T-helper 2 cell (primary cell): ENCODE results near the gene MORC1.

Experiments
- DNase-seq, 5 experiments: peaks; one replicate each; pipeline versions ENCODE4 v3.0.0 to v3.0.0-alpha.2; 2012 to 2022

MORC1 gene

DNA sequence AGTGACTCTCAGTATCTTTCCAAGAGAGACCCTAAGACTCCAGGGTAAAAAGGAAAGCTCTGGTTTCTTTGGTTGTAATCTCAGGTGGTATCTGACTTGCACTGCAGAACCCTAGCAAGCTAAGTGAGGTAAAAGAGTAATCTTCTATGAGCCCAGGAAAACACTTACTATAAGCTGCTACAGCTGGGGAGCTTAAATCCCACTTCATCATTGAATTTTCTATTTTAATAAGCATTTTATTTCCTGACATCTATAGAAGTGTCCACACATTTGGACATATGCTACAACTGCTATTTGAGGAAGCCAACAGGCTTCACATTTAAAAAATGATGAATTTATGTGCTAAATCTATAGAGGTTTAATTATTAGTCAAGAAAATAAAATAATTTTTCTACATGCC, 91.1 kb downstream of the MORC1 start:
- no peak for DNase-seq

DNA sequence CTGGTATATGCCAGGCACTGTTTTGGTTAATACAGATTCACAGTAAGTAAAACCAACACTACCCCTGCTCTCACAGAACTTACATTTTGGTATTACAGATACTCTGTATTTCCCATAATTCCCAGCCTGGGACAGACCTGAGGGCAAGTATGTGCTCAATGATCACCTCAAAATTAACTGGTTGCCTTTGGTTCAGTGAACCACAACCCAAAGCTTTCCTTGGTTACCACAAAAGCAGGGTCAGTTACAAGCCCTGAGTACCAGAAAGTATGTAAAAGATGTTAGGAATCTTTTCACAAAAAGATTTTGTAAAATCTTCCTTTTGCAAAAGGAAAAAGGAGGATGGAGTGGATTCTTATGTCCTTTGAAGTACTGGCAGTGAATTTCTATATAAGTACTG, 92.0 kb downstream of the MORC1 start:
- DNase-seq = no peak

DNA sequence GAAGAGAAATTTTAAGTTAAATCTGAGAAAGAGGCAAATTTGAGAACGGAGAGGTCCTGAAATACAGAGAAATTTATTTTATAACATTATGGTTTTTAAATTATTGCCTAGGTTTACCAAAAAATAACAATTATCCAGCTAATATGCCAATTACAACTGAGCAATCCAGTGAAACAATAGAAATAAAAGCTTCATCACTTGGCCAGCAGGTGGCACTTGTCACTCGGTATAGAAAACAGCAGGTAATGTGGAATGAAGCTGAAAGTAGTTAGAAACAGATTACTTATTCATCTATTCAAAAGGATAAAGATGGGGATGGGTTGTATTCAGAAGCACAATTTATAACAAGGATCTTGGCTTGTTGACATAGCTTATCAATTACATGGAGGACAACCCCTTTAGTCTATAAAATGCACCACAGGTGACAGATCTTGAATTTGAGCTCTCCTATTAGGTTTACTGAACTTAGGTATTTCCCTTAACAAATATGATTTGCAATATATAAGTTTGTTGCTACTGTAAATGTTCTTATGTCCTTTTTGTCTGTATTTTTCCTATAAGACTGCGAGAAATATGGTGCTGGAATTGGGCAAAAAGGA, 94.2 kb downstream of the MORC1 start:
- peak in 2 of 5 experiments; percentile 2 to 42 for DNase-seq

DNA sequence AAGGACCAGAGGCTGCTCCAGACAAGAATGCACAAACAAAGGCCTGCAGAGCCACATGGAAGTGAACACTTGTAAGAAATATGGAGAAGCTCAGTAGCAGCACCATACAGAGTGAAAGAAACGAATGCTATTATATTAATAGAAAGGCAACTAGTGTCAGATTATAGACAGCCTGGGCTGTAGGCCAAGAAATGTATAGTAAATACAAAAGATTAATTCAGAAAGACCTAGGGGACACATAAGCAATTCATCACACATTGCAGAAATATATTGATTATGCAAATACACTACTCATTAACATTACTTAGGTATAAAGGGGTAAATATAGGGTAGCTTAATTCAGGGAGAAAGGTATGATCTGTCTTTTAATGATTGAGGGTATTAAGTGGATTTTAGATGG, 94.8 kb downstream of the MORC1 start:
- DNase-seq = no peak

DNA sequence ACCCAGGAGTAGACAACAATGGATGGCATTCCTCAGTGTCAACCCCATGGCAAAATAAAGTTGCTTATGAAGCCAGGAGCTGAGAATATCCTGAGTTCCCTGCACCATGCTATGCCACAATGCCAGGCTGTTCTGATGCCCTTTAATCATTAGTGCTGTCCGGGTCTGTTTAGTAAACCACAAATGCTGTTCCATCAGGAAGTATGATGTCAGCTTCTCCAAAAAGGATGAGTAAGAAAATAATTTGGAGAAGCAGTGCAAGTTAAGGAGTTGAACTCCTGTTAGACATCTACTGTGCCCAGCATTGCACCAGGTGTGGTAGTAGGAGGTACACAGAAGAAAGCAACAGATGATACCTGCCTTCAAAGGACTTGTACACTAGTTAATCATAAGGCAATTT, 96.4 kb downstream of the MORC1 start:
- no peak for DNase-seq

DNA sequence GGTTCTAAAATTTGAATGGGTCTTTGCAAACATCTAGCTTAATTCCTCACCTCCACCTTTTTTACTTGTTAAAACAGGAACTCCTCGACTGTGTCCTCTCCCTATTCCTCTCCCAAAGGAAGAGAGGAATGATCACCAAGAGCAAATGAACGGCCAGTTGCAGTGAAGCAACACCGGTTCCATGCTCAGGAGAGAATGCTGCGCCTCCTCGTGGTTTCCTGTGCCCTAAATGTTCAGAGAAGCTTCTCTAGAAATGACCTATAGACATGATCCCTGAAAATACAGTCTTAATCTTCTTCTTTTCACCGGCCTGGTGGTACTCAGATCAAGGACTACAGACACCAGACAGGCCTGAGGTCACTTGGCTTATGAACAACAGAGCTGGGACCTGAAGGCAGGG, 99.1 kb downstream of the MORC1 start:
- no peak for DNase-seq

DNA sequence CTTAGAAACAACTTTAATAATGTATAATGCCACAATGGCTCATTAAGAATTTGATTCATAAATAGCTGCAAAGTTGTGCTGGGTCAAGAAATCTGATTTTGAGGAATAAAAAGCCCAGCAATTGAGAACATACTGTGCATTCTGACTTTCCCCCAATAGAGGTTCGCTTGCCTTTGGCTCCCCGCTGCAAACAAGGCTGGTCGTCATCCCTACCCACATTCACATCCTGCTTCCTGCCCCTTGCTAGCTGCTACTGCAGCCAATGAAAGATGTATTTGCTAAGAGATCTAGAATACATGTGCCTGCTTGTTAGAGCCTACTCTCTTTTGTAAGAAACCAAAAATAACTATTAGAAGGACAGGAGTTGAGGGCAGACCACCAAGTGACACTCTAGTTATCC, 112.5 kb downstream of the MORC1 start:
- DNase-seq = peak in 1 of 5 experiments; percentile 8

DNA sequence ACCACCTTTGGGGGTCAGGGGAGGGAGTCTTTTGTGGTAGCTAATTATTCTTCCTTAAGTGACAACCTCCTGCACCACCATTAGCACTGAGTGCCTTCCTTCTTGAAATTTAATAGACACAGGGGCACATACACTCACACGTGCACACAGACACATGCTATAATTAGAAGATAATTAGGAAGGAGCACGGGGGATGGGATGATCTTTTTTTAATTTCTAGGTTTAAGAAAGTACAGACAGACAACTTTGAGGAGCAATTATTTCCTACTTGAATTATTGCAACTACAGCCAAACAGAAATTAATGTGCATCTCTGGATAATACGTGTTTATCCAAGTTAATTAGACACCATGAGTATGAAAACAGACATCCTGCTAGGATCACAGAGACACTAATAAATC, 119.5 kb downstream of the MORC1 start:
- no peak for DNase-seq

DNA sequence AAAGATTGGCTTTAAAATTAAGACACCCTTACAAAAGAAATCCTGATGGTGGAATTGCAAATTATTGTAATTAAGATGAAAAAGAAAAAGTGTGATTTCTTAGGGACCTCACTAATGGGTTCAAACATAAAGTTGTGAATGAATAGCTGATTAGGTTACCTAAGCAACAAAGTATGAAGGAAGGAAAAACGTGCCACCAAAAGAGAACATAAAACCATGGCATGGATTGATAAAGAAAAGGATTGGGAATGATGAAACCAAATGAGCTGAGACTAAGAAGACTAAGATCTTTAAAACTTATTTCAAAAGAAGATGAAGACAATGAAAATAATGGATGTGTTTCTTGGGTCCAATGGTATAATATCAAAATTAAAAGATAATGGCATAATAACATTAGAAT, 132.1 kb downstream of the MORC1 start:
- no peak for DNase-seq

DNA sequence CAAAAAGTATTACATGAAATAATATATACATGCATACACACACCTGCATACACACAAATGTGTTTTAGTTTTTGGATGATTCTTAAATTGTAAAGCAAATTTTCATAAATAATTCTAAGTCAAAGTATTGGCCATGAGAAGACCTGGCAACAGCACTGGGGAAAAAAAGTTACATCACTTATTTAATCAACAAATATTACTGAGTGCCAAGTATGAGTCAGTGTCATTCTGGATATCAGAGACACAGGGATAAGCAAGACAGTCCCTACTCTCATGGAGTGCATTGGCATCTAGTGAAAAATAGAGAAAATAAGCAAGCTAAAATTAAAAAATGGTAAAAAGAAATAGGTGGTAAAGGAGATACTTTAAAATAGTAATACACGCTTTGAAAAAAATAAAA, 134.9 kb downstream of the MORC1 start:
- no peak for DNase-seq

DNA sequence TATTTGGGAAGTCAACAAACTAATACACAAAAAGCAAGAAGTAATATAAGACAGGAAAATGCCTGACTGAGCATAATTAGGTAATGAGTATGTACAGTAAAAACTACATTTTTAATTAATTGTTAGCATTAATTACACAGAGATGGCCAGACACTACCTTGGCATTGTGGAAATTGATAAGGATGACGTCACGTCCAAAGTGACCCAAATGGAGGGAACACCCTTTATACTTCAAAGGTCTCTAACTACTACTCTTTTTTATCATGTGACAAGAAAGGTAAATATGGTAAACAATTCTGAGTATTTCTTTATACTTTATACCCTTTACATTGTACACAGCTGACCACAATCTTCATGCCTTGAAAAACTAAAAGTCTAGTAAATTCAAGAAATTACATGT, 141.9 kb downstream of the MORC1 start:
- DNase-seq = no peak

DNA sequence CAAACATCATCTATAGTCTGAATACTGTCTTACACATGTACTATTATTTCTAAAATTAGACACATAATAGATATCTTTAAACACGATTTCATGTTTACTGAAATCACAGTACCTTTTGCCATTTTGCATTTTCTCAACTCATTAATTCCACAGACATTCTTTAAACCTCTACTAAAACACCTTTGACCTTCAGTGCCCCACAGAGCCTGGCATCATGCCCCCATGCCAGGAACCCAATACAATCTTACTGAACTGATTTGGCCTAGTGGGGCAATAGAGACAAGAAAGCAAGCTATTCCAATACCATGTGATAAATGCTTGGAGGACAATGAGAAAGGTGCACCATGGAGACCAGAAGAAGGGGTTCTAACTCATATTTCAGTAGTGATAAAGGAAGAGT, 144.9 kb downstream of the MORC1 start:
- no peak for DNase-seq

DNA sequence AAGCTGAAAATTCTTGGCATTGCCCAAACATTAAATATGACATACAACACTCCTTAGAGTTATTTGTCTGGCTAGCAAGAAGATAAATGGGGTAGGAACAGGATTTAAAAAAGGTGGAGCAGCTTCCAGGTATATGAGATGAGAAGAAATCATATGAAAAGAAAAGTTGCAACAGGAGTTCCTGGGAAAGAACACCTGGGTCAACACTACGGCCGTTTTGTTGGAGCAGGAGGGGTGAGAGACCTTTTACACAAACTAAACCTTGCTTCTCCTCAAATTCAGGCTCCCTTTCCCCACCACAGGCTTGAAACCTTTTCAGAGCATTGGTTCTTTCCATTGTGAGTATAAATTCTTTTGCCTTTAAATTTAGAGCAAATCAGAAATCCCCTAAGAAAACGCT, 145.5 kb downstream of the MORC1 start:
- no peak for DNase-seq

DNA sequence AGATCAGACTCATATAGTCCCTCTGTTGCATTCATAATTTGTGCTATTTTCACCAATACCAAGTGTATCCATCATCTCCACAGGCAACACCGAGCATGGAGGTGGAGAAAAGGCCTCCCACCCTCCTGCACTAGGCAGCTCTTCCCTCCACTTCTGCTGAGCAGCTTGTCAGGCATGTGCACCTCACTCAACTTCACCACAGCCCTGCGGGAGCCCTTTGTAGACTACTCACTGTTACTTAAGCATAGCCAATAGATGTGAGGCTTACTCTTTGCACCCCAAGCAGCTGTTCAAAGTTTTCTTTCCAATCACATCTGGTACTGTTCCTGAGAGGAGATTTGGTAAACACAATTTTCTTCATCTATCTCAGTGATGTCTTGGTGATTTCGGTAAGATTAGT, 147.4 kb downstream of the MORC1 start:
- DNase-seq = no peak

DNA sequence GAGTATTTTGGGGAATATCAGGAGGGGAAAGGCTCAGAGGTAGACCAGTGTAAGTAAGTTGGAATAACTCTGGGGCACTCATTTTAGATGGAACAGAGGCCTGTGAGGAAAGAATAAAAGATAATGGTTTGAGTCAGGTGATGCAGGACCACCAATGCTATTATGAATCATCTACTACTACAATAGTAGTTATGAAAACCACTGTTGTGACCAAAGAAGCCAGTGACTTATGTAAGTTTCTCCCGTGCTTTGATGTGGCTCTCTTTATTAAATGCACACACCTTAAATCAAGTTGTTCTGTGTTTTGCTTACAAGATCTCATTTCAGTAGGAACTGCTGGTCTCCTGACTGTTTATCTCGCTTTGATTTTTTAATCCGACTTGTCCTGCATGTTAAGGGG, 151.2 kb downstream of the MORC1 start:
- peak in 1 of 5 experiments; percentile 40 for DNase-seq

DNA sequence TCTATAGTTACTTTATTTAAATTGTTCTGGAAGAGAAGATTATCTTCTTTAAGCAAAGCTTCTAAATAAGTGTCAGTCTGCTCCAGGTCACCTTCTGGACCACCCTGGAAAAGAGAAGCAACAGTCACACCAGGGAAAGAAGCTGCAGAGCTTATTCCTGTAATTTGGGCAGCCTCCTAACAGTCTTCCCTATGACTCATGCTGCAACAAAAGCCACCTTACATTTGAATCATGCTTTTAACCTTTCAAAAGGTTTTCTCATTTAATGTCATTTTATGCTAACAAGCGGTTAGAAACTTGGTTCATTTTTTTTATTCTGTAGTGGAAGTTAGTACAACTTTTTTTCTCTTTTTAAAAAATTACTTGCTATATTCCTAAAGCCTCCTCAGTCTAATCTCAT, 158.9 kb downstream of the MORC1 start:
- no peak for DNase-seq

DNA sequence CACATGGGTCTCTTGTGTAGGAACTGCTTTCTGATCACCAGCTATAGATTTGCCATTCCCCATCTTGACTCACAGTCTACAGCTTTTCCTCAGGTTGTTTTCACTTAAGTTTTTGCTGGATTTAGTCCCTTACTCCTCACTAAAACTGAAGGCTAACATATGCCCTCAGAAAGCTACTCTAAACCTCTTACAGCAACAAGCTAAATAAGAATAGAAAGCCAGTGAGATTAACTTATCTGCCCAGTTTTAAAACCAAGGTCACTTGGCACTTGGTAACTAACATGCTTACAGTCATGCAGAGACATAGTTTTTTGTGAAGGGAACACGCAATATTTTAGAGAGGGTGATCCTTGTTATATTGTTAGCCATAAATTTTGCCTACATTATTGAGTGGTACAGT, 164.2 kb downstream of the MORC1 start, which contains the start of gene GUCA1C:
TSS of gene GUCA1C (minus strand) at position 180 of the 400 bp plus-strand sequence. CDS start at position 63, 117 bp downstream.
- DNase-seq = no peak

DNA sequence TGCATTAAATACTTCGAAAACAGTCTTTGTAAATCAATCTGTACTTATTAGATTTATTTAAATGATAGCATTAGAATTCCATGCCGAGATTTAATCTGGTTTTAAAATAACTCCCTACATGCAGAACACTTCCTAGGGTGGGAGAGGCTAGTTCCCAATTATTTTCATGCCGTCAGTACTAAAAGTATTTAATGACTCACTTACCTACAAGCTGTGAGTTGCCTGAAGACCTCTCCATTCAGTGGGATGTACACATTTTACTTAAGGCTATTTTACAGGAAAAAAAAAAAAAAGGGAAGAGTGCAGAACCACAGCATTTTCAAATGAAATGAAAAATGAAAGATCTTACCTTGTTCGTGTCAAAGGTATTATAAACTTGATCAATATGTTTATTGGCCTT, 164.7 kb downstream of the MORC1 start:
- DNase-seq = no peak

DNA sequence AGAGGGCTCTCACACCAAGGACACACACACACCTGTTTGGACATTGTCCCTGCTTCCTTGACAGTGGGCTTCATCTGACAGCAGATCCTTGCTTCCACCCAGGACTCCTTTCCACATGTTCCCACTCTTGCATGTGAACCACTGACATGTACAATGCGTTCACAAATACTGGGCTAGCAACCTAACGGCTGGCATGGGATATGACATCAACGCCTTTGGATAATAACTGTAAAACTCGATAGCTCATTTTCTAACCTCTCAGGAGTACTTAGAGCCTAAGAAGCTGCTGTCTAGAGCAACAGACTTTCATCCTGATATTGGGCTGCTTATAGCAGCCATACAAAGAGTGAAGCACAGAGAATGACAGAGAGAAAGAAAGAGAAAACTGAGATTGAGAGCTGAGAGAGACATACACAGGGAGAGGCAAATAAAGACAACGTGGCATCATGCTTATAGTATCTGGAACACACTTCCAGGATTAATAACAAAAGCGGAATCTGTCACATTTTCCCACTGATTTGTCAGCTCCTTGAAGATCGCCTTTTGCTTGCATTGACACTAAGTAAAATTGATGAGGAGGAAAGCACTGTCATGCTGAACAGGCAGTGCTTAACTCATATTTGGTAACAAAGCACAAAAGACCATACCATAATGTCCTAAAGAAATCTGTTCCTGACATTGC, 166.0 kb downstream of the MORC1 start:
- DNase-seq = no peak

DNA sequence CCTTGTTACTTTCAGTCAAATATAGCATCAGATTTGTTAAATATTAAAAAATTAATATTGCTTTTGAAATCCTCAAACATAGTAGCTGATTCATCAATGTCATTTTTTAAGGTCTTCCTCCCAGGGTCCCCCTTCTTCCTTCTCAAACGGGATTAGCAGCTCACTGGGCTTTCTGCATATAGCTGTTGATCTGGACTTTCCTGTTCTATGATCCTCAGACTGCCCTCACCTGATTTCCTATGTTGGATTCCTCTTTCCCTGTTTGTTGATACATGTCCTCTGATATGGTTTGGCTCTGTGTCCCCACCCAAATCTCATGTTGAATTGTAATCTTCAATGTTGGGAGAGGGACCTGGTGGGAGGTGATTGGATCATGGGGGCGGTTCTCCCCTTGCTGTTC, 170.1 kb downstream of the MORC1 start:
- DNase-seq = no peak

DNA sequence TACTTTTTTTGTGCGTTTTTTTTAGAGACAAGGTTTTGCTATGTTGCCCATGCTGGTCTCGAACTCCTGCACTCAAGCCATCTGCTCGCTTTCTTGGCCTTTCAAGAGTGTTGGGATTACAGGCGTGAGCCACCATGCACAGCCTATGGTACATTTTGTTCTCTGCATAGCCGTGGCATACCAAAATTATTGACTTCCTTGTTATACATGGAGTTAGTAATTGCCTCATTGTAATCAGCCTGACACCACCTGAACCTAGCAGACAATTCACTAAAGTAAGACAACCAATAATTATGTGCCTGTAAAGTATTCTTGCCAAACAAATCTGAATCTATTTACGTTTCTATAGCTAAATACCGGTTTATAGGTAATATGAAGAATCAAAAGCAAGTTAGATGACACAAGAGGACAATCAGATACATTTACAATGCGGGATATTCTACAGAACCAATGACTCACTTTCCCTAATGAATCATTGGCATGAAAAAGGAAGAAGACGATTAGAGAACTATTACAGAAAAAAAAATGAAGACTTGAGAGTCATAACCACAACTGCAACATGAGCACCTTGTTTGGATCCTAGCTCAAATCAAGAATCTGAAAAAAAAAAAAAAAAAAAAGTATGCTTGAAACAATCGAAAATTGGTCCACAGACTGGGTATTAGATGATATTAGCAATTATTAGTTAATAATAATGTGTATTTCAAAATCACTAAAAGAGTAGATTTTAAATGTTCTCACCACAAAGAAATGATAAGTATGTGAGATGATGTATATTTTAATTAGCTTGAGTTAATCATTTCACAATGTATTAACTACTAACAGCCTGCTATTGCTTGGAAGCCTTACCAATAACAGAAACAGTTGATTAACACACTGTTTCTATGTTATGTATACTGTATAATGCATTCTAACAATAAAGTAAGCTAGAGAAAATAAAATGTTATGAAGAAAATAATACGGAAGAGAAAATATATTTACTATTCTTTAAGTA, 171.3 kb downstream of the MORC1 start:
- DNase-seq = no peak

DNA sequence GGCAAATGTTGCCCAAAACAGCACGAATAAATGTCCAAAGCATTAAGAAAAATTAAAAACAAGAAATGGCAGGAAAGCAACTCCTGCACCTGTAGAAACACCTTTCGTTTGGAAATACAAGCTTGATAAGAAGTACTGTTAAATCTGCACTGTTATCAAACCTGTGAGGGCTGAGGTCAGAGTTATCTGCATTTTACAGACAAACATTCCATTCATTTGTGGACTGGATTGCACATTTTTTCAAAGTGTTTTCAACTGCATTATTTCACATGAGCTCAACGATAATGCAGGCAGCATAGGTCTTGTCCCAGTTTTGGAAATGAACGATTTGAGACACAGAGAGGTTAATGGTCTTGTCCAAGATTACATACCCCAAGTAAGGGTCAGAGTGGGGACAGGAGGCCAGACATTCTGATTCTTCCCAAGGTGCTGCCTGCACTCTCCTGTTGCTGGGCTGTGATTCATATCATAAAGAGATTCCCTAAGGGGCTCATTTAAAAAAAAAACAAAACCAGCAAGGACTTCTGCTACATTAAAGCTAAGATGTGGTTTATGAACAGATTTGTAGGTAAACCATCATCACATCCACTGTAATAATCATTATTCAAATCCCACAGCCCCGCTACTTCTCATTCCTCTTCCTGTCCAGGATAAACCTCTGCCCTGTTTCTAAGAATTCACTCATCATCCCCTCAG, 177.2 kb downstream of the MORC1 start:
- DNase-seq = no peak

DNA sequence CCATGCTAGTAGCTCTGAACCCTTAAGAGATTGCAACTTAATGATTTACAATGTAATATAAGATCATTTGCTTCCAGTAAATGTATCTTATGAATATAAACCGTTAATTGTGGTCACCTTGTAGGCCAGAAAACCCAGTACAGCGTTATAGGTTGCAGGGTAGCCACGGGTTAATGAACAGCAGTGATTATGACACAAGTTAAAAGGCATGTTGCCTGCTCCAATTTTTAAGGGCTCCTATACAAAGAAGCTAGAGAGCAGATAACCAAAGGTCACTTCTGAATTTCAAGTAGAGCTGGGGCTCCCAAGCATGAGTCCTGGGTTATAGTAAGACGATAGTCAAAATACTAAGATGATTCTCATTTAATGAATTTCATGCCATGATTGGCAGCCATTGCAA, 177.8 kb downstream of the MORC1 start:
- DNase-seq = no peak
